OCI-LY7 (cell line): ENCODE results near the gene ZBTB37.

Experiments used
- EZH2phosphoT487 ChIP-seq: fragments of 200-600 bp; sonication (generic); IDR thresholded peaks from 2 replicates; pipeline ENCODE4 v1.6.1; 2018; ENCODE audit warnings: low read depth, borderline replicate concordance, mild to moderate bottlenecking, mixed run types, antibody characterized with exemption, low read length, moderate library complexity, mixed read lengths
- TF ChIP-seq, protein P1 (sequence below): fragments of 200-600 bp; sonication (generic); conservative IDR thresholded peaks from 2 replicates; pipeline ENCODE4 v1.5.1; 2014; ENCODE audit warnings: mild to moderate bottlenecking, antibody characterized with exemption, low read length, moderate library complexity, mixed read lengths

DNA sequence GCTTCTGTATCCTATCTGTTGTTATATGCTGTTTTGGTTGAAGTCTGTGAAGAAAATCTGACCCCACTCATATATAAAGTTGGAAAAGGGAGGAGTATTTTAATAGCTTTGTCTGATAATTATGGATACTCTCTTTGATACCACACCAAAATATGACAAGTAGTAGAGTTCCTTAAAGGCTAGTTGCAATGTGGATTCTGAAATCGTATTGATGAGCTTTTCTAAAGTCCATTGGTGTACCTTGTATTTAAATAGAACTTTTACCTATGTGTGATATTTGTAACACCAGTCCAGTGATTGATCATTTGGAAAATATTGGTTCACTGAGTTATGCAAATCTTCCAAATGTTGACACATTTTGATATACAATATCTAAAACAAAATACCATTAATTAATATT, 8.1 kb upstream of the ZBTB37 start:
- TF ChIP-seq, protein P1, sequence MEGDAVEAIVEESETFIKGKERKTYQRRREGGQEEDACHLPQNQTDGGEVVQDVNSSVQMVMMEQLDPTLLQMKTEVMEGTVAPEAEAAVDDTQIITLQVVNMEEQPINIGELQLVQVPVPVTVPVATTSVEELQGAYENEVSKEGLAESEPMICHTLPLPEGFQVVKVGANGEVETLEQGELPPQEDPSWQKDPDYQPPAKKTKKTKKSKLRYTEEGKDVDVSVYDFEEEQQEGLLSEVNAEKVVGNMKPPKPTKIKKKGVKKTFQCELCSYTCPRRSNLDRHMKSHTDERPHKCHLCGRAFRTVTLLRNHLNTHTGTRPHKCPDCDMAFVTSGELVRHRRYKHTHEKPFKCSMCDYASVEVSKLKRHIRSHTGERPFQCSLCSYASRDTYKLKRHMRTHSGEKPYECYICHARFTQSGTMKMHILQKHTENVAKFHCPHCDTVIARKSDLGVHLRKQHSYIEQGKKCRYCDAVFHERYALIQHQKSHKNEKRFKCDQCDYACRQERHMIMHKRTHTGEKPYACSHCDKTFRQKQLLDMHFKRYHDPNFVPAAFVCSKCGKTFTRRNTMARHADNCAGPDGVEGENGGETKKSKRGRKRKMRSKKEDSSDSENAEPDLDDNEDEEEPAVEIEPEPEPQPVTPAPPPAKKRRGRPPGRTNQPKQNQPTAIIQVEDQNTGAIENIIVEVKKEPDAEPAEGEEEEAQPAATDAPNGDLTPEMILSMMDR = no peak
- TF ChIP-seq EZH2phosphoT487 = no peak
